ENCODE results near the gene CABLES2.

- TF ChIP-seq CTCF (conservative IDR thresholded peaks at IDR 0.05; ENCODE audit: low read length) = no peak
- no peak for TF ChIP-seq EZH2phosphoT487 (IDR thresholded peaks at IDR 0.05; ENCODE audit: borderline replicate concordance, low read depth, low read length)
These were observed 18.4 kb upstream of the CABLES2 start for GRCh38 chr20:62425281-62426058.

Measured in OCI-LY7 (cell line).